Heart left ventricle (tissue), 13 donors: ENCODE results near the gene KCNA10.

Source experiments
- POLR2A ChIP-seq, 2 donors: fragments of 450-650 bp; IDR thresholded peaks; one replicate each; pipeline ENCODE4 v1.6.1; 2017; ENCODE audit warnings: antibody characterized with exemption in 2 of 2, mild to moderate bottlenecking in 2 of 2, moderate library complexity in 2 of 2
- TF ChIP-seq, protein P1 (sequence below), 12 donors: fragments of 200-600 bp; sonication (generic) in 4 of 12; IDR thresholded peaks; one replicate each; pipeline versions ENCODE4 v1.5.0 to v1.8.0; 2018 to 2022; ENCODE audit warnings: antibody characterized with exemption in 12 of 12, mild to moderate bottlenecking in 5 of 12
- donor health status: ischemic (EF 13 %, LVEDD 7.1; RV severe dilation, severe dysfunction).
- donor health status: DM: no; HTN: yes; CAD: no.
- donor health status: DM: no; HTN: no; CAD: no.
- donor health status: ischemic (EF 25% LVEDD 6.9; RV normal size, moderate dysfunction).
- donor health status: ischemic (EF 25% LVEDD 5.7; RV mildly dilated, moderate dysfunction).
- donor health status: ischemic (EF 35%, LVEDD 5.7; RV mildly dilated, moderate dysfunction).
- donor health status: nonischemic (EF 11% LVEDD 7.7; RV severe dilation, severe dysfunction).
- donor health status: DM: yes; HTN: yes; CAD: no.
- donor health status: PGD.
- donor health status: ischemic (EF 29% LVEDD 5.4; RV normal size, mild dysfunction).
- donor health status: nonischemic (EF 23%, LVEDD 6.1; RV moderate dilation, normal function).

DNA sequence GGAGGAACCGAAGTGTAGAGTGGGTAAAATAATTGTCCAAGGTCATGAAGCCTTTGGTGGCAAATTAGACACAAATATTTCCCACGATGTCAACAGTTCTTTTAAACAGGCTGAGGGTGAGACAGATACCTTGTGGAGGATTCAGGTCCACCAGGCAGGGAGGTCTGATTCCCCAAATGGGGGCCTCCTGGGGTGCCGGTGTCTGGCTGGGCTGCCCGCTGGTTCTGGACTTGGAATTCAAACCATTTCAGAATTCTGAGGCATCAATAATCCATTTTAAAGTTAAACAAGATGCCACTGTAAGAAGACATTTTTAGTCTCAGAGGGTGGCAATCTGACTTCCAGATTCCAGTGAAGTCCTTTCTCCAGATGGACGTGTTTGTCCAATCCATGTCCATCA is 15.5 kb downstream of the KCNA10 start:
- TF ChIP-seq, protein P1, sequence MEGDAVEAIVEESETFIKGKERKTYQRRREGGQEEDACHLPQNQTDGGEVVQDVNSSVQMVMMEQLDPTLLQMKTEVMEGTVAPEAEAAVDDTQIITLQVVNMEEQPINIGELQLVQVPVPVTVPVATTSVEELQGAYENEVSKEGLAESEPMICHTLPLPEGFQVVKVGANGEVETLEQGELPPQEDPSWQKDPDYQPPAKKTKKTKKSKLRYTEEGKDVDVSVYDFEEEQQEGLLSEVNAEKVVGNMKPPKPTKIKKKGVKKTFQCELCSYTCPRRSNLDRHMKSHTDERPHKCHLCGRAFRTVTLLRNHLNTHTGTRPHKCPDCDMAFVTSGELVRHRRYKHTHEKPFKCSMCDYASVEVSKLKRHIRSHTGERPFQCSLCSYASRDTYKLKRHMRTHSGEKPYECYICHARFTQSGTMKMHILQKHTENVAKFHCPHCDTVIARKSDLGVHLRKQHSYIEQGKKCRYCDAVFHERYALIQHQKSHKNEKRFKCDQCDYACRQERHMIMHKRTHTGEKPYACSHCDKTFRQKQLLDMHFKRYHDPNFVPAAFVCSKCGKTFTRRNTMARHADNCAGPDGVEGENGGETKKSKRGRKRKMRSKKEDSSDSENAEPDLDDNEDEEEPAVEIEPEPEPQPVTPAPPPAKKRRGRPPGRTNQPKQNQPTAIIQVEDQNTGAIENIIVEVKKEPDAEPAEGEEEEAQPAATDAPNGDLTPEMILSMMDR (IDR thresholded peaks at IDR 0.05), result no peak
- TF ChIP-seq POLR2A (IDR thresholded peaks at IDR 0.05), result no peak
